NCI-H2227 (cell line): Measurements from ENCODE around the gene F2.
"Not testable (repeated sequence)": the region's sequence is repeated elsewhere in the genome, so short reads cannot be mapped to it uniquely, and the experiment has no call there.

Experiments
- DNase-seq: peaks from one replicate; lab custom pipeline; 2025; ENCODE audit not compliant: unreplicated experiment; lab: John Stamatoyannopoulos, UW

The F2 gene

DNA sequence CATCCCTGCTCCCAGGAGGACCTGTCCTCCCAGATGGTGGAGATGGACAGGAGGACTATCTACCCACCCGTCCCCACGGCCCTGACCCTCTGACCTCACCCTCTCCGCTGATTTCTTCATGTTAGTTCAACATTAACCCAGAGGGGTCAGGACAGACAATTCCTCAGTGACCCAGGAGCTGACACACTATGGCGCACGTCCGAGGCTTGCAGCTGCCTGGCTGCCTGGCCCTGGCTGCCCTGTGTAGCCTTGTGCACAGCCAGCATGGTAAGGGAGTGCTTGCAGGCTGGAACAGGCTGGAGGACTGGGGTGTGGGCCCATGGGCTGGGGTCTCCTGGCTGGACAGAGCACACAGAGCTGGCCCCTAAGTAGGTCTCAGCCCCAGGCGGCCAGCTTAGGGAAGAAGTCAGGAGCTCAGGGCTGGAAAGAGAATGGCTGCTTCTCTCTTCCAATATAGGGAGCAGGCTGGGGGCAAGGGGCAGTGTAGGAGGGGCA lies at the start of gene F2:
Gene F2, plus strand, starts transcription at position 166 of the 495 bp plus-strand sequence. Its CDS starts 23 bp downstream, at position 189.
- DNase-seq = no peak

DNA sequence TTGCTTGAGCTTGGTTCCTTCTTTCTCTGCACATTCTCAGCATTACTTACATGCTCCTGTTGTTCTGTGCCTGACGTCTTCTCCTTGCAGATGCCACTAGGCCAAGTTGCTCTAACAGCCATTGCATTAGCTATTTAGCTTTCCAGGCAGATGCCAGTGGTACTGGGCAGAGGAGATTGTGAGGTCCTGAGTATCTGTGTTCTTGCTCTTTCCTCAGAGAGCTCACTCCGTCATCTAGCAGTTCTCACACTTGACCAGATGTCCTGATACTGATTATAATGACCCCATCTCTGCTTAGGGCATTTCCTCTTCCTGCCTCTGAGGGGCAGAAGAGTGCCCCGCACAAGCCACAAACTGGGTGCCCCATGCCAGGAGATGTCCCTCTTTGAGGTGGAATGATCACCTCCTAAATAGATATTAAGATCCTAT lies 49.3 kb upstream of the F2 start:
- DNase-seq = no peak

DNA sequence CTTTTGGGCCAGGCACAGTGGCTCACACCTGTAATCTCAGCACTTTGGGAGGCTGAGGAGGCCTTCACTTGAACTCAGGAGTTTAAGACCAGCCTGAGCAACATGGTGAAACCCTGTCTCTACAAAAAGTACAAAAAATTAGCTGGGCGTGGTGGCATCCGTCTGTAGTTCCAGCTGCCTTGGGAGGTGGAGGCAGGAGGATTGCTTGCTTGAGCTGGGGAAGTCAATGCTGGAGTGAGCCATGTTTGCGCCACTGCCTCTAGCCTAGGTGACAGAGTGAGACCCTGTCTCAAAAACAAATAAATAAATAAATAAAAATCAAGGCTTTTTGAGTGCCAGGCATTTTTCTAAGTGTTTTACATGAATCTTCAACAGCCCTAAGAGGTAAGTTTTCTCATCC lies 48.5 kb upstream of the F2 start:
- DNase-seq = not testable (repeated sequence)

DNA sequence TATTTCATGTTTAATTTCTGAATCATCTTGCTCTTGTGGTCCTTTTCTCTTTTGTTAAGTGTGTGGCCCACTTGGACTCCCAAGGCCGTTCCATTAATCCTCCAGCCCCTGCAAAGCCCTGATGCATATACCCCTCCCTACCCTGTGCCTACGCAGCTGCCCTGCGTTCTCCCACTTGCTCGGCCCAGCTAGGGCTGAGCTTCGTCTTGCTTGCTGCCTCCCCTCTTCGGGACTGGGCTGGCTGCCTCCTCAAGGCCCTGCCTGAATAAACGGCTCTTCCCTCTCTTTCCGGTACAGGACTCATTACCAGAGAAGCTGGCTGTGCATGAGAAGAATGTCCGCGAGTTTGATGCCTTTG lies 47.1 kb upstream of the F2 start:
- no peak for DNase-seq

DNA sequence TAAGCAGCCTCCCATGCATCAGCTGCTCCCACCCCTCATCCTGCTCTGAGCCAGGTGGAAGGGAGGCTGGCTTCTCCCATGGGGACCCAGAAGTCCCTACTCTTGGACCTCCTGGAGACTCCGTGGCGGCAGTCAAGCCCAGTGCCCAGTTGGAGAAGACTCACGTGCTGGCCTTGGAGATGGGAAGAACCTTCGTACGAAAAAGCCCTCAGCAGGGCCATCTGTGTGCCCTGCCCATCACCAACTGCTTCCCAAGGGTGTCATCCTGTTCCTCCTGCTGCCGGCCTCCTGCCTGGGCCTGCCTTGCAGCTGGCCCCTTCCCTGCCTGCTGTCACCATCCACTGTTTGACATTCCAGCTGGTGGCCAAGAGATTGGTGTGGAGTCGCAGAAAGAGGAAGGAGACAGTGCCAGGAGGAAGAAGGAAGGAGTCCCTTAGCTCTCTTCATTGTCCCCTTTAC lies 46.6 kb upstream of the F2 start:
- no peak for DNase-seq

DNA sequence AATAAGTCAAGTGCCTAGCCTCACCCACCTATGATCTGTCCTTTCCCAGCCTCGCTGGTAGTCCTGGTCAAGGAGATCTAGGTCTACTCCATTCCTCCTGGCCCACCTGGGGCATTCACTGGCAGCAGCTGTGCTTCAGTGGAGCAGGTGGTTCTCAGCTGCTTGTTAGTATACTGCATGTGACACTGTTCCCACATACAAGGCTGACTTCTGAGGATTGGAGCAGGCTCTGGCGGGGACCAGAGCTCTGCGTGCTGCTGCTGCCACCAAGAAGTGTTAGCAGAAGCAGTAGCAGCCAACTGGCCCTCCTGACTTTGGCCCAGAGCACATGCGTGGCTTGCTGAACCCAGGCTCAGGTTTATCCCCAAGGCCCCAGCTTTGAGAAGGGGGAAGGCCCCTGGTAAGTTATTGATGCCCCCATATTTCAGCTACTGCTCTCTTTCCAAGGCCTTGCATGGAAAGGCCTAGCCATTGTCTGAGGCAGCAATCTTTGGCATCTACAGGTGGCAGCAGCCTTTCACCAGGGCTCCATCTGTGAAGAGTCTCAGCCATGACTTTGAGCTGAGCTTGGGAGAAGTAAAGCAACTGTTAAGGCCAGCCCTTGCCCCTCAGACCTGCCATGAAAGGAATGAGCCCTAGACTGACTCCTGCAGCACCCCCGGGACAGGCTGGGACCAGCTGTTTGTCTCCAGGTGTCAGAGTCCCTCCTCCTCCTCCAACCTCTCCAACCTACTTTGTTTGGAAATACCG lies 45.1 kb upstream of the F2 start:
- no peak for DNase-seq

DNA sequence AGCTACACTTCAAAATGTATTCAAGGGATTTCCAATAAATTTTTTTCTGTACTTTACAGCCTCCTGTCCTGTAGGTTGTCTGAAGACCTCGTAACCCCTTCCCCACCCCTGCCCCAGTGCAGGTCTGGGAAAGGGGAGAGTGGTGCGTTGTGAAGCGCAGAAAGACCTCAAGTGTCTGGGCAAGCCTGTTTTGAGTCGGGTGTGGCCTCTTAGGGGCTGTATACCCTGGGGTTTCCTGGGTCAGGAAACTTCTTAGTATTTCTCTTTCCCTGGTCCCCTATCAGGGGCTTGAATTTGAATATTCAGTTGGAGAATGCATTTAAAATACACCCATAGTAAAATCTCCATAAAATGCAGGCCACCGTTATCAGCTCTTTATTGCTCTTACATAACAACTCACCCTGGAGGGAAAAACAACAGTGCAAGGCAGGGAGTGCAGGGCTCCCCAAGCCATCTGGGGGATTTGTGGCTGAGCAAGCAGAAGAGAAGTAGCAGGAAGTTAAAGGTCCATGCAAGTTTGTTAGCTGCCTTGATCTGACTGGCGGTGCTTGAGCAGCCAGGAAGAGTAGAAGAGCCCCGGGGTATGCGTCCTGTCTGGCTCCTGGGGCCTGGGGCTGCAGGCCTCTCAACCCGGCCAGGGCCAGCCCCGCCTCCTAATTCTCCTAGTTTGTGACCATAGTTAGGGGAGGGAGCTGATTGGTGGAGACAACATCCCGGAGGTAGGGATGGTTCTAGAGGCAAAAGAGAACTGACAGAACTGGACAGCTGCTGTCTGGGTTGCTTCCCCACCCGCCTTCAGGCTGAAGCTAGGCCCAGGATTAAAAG lies 44.3 kb upstream of the F2 start:
- no peak for DNase-seq

DNA sequence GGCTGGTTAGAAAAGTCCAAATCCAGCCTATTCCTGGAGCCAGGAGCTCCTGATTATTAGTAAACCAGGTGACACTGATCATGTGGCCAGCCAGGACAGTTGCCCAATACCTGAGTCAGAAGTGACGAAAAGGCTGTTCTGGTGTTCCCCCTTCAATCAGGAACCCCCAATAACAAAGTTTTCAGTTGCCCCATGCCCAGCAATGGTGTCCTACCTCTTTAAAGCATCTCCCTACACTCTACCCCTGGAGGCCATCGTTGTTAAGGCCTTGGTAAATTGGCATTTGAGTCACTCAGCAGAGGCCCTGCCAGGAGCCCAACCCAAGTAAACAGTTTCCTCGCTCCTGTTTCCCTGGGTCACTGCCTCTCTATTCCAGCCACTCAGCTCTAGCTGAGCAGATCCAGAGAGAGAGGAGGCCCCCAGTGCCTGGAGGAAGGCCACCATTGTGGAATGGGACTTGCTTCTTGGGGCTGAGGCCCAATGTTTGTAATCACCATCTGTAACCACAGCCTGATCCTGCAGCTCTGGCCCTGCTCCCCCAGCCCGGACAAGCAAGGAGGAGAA lies 43.6 kb upstream of the F2 start:
- DNase-seq = no peak

DNA sequence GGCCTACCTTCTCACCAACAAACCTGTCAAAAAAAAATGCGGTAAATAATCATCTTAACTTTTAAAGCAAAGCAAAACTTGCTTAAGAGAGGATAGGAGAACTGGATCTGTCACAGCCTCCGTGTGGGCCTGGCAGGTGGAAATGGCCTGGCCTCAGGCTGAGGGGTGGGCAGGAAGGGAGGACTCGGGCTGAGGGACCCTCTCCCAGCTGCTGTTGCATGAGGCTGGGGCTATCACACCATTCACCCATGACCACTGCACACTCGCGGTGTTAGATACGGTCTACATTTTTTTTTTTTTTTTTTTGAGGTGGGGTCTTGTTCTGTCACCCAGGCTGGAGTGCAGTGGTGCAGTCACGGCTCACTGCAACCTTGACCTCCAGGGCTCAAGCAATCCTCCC lies 43.1 kb upstream of the F2 start:
- DNase-seq = no peak

DNA sequence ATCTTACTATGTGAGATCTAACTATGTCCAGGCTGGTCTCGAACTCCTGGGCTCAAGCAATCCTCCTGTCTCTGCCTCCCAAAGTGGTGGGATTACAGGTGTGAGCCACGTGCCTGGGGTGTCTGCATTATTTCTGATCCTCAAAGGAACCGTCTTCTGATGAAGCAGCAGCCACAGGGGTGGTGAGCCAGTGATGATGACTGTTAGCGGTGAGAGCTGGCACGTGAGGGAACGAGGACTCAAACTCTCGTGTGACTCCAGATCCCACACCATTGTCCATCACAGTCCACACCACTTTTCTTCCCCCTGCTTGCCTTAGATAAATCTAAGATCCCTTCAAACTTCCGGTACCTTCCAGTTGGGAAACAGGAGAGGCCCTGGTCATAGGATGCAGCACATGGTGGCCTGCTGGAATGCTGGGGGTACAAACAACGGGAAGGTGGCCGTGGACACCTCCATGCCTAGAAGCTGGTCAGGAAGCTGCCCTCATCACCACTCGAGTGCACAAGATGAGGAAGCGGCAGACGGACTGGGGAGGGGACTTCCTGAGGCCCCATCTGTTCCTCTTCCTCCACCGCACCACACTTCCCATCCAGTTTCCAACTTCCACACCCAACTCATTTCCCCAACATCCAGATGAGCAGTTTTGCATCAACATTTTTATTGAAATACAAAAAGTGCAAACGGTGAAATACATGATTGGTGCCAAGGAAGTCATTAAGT lies 42.4 kb upstream of the F2 start:
- no peak for DNase-seq

DNA sequence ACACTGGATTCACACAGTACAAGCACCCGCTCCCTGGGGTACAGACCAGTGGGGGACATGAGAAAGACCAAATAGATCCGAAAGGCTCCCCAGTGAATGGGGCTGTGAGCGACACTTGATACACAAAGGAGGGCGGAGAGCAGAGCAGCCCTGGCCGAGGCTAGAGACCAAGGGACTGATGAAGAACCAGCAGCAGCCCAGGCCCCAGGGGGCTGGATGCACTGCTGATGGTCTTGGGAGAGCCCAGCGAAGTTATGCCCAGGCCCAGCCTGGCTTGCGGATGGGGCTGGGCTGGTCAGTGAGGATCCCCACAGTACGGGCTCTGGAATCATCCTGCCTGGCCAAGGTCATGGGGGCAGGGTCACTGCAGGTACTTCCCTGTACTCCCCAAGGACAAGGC lies 41.8 kb upstream of the F2 start:
- no peak for DNase-seq

DNA sequence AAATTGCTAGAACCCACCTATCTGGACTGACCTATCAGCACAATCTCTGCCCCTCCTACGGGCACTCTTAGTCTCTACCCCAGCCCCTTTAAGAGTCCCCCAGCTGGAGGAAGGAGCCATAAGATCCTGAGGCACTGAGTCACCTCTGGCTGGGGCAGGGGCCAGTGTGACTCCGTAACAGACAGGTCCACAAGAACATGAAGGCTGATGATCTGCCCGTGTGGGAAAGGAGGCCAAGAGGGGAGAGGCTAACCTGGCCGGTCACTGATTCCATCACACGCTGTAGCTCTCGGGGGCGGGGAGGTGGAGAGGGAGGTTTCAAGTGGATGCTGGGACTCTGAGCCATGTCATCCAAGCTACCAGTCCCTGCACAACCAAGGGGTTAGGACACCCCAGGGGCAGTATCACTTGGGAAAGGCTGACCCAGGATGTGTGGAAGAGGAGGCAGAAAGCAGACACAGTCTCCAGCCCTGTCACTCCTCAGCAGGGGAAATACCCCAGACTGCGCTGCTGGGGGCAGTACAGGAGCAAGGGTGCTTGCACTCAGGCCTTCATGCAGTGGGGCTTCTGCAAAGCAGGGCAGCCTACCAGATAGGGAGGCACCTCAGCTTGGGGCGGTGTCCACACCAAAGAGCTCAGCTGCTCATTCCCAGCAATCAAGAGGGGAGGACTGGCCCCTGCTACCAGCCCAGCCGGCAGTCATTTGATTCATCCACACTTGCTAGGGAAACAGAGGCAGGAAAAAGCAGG lies 40.8 kb upstream of the F2 start:
- no peak for DNase-seq

DNA sequence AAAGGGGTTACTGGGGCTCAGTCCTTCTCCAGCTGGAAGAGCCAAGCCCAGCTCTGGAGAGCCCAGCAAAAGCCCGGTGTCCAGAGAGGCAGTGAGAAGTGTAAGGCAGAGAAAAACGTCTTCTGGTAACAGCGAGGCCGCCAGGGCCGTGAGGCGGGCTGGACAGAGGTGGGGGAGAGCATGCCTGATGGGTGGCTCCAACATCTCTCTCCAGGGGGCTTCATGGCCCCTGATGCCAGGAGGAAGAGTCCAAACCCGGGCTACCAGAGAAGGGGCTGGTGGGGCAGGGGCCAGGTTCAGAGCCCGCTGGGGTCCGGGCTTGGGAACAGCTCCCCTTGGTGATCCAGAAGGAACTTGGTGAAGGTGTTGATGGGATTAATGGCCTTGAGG lies 40.3 kb upstream of the F2 start:
- no peak for DNase-seq

DNA sequence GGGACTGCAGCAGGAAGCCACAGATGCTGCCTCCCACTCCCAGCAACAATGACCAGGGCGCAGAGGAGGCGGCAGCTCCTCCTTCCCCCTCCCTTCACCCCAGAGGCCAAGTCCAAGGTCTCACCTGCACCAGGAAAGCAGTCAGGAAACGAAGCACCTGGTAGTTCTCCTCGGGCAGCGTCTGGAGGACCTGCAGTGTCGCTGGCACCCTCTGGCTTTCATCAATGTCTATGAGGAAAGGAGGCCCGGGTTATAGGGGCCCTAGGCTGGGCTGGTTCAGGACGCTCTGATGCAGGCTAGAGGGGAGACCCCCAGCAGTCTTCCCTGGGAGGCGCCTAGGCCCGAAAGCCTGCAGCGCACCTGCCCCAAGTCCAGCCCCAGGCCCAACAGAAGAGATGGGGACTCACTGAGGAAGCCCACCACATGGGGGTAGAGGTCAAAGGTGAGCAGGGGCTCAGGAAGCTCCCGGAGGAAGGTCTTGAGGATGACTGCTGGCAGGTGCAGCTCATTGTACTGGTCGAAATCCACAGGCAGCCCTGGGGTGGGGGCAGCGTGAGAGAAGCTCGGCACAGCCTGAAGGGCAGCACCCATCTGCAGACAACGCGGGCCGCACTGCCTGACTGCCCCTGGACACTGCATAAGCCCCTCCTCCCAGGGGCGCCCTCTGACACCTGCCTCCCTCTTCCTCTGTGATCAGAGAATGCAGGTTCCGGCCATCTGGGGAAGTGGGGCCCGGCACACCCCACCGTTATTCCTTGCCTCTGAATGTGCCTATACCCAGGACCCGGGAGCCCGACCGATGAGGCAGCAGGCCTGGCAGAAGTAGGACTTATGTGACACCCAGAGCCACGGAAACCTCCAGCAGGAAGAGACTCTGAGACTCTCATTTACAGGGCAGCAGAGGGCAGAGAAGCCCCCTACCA lies 39.5 kb upstream of the F2 start:
- DNase-seq = no peak

DNA sequence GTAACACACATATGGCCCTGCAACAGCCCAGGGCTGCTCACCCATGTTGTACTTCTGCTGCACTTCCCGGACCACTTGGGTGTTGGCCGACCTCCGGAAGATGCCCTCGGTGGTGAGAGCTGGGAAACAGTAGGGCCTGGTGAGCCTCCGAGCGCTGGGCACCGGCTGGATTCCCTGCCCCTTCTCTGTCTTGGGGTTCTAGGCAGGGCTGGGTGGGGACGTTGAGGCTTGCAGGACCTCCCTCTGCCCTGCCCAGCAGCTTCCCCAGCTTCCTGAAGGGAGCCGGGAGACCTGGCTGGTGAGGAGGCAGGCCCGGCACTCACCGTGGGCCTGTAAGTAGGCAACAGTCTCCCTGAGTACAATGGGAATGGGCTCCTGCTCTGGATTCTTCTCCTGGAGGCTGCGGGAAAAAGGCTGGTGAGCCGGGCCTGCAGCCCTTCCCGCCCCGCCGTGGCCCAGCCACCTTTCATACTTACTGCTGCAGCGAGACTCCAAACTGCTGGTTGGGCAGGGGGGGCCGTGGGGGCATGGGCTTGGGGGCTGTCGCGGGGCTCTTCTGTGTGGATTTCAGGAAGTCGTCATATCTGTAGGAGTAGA lies 38.8 kb upstream of the F2 start:
- no peak for DNase-seq

DNA sequence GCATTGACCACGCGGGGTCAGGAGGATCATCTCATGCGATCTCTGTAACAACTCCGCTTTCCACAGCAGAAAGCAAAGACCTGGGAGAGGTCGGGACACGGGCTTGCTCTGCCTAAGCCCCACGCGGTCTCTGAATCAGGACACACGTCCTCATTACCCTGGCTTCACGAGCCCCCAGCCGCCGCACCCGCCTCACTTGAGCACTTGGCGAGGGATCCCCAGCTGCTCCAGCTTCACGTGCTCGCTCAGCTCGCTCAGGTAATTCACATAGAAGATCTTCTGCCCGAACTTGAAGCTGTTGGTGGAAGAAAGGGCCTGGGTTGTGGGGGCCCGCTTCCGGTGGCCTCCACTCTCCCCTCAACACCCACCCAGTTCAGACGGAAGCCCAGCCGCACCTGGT lies 38.2 kb upstream of the F2 start:
- no peak for DNase-seq

DNA sequence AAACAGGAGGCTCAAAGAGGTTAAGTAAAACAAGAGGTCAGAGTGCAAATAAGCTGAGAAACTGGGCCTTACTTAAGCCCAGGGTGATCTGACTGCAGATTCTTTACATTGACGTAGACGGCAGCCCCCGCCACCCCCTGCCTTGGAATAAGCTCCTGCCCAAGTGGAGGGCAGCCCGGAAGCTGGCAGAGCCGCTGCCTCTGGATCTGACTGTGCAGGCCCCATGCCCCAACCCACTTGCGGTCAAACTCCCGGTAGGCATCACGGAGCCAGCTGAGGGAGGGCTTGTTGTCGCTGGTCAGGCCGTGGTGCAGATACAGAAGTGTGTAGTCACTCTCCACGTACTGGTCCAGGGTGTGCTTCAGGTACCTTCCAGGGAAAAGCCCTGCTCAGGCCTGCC lies 37.2 kb upstream of the F2 start:
- no peak for DNase-seq

DNA sequence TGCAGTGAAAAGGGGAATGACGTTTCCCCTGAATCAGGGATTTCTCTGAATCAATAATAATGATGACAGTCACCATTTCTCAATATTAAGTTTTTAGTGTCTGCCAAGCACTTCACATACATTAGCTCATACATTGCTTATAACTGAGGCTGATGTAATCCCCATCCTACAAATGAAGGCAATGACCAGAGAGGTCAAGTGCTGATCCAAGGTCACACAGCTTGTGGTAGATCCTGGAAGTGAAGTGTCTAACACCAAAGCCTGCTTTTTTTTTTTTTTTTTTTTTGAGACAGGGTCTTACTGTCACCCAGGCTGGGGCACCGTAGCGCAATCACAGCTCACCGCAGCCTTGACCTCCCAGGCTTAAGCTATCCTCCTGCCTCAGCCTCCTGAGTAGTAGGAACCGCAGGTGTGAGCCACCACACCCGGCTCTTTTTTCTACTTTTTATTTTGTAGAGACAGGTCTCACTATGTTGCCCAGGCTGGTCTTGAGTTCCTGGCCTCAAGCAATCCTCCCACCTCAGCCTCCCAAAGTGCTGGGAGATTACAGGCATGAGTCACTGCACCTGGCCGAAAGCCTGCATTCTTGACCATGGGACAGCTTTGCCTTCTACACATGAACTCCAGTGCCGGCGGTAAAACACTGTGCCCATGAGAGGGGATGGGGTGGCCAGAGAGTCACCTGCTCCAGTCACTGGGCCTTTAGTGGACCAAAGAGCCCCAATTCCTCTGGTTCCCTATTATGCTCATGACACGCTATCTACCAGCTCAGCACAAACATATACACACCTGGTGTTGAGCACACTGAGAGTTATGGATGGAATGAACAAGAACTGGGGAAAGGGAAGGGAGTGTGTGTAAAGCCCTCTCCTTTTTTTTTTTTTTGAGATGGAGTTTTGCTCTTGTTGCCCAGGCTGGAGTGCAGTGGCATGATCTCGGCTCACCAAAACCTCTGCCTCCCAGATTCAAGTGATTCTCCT lies 36.0 kb upstream of the F2 start:
- no peak for DNase-seq
